K562 (cell line): ENCODE results near the gene C6orf141. TPM values are rescaled to one million over a fixed set of nuclear protein-coding genes. Genes with fewer than 3 reads are reported as not detected.

ENCODE experiments used
- ATF1 ChIP-seq, 2 experiments: fragments of 450-650 bp in 1 of 2; IDR thresholded peaks; 2 replicates each; pipeline ENCODE4 v1.6.1; 2016; ENCODE audit warnings: missing compliant biosample characterization in 1 of 2, missing genetic modification characterization in 1 of 2
- CEBPB ChIP-seq: fragments of 450-650 bp; IDR thresholded peaks from 2 replicates; pipeline ENCODE4 v1.6.1; 2016; ENCODE audit warnings: missing genetic modification characterization, missing compliant biosample characterization
- EHMT2 ChIP-seq: fragments of 450-650 bp; IDR thresholded peaks from 2 replicates; pipeline ENCODE4 v1.6.1; 2018; ENCODE audit warnings: antibody characterized with exemption
- FOS ChIP-seq: IDR thresholded peaks from 3 replicates; pipeline ENCODE4 v1.6.1; 2011; ENCODE audit not compliant: insufficient read length; ENCODE audit errors: extremely low read depth
- FOSL1 ChIP-seq: fragments of 200-800 bp; sonication (Bioruptor generic); conservative IDR thresholded peaks from 2 replicates; pipeline ENCODE4 v1.6.1; 2016; ENCODE audit warnings: missing genetic modification characterization, missing compliant biosample characterization
- FOXK2 ChIP-seq, 2 experiments: fragments of 450-650 bp; IDR thresholded peaks in 1 of 2; conservative IDR thresholded peaks in 1 of 2; 2 replicates each; pipeline ENCODE4 v1.6.1; 2016; ENCODE audit warnings: low read depth in 2 of 2, mild to moderate bottlenecking in 1 of 2
- HCFC1 ChIP-seq: IDR thresholded peaks from 2 replicates; pipeline ENCODE4 v1.6.1; 2012; ENCODE audit warnings: low read depth, low read length, improper control_type of control experiment
- JUN ChIP-seq, 2 experiments: sonication (generic) in 1 of 2; formaldehyde crosslinking in 1 of 2; IDR thresholded peaks; 2 replicates each; pipeline versions ENCODE4 v1.6.1 to v1.8.0; 2012 to 2022; ENCODE audit warnings: borderline replicate concordance in 2 of 2, mild to moderate bottlenecking in 2 of 2, improper control_type of control experiment in 1 of 2, low read depth in 1 of 2, low read length in 1 of 2, missing genetic modification reagents in 1 of 2
- JUND ChIP-seq, 2 experiments: IDR thresholded peaks; 2 replicates in 1 of 2; 3 replicates in 1 of 2; pipeline ENCODE4 v1.6.1; 2011; ENCODE audit warnings: borderline replicate concordance in 2 of 2, low read depth in 2 of 2, low read length in 2 of 2, improper control_type of control experiment in 1 of 2, missing biosample characterization in 1 of 2, missing genetic modification characterization in 1 of 2, missing genetic modification reagents in 1 of 2
- KLF1 ChIP-seq: fragments of 450-650 bp; IDR thresholded peaks from 2 replicates; pipeline ENCODE4 v1.6.1; 2016; ENCODE audit warnings: missing genetic modification characterization, missing compliant biosample characterization
- L3MBTL2 ChIP-seq: fragments of 450-650 bp; IDR thresholded peaks from 2 replicates; pipeline ENCODE4 v1.6.1; 2016; ENCODE audit warnings: mild to moderate bottlenecking, moderate library complexity
- MAFF ChIP-seq: IDR thresholded peaks from 2 replicates; pipeline ENCODE4 v1.6.1; 2012; ENCODE audit warnings: low read length, improper control_type of control experiment
- NFATC3 ChIP-seq: fragments of 450-650 bp; IDR thresholded peaks from 2 replicates; pipeline ENCODE4 v1.6.1; 2017; ENCODE audit warnings: mild to moderate bottlenecking
- PHF20 ChIP-seq: fragments of 450-650 bp; IDR thresholded peaks from 2 replicates; pipeline ENCODE4 v1.6.1; 2018; ENCODE audit not compliant: partially characterized antibody
- PURB ChIP-seq: sonication (generic); formaldehyde crosslinking; IDR thresholded peaks from 2 replicates; pipeline ENCODE4 v1.9.0; 2021; ENCODE audit warnings: low read depth, mild to moderate bottlenecking, missing genetic modification reagents
- RBFOX2 ChIP-seq: fragments of 200-400 bp; formaldehyde crosslinking; IDR thresholded peaks from 2 replicates; pipeline ENCODE4 v1.6.1; 2017; ENCODE audit warnings: low read depth, mild to moderate bottlenecking, low read length, moderate library complexity
- SIX5 ChIP-seq, 2 experiments: IDR thresholded peaks; 2 replicates each; pipeline ENCODE4 v1.6.1; 2011; ENCODE audit warnings: low read length in 2 of 2, borderline replicate concordance in 1 of 2, low read depth in 1 of 2, mild to moderate bottlenecking in 1 of 2, moderate library complexity in 1 of 2; ENCODE audit not compliant: insufficient read depth in 1 of 2
- SMARCE1 ChIP-seq: fragments of 450-650 bp; IDR thresholded peaks from 2 replicates; pipeline ENCODE4 v1.7.1; 2016; ENCODE audit warnings: mild to moderate bottlenecking
- STAT5A ChIP-seq: IDR thresholded peaks from 2 replicates; pipeline ENCODE4 v1.6.1; 2012; ENCODE audit warnings: low read length, inconsistent platforms, borderline replicate concordance
- ZFX ChIP-seq: sonication (generic); formaldehyde crosslinking; IDR thresholded peaks from 2 replicates; pipeline ENCODE4 v1.8.0; 2022; ENCODE audit warnings: mild to moderate bottlenecking, missing genetic modification reagents, moderate library complexity
- ZNF143 ChIP-seq: sonication (generic); formaldehyde crosslinking; IDR thresholded peaks from 2 replicates; pipeline ENCODE4 v1.9.0; 2022; ENCODE audit warnings: mild to moderate bottlenecking, missing genetic modification reagents
- ZNF165 ChIP-seq: fragments of 250-450 bp; sonication (Bioruptor Pico); IDR thresholded peaks from 2 replicates; pipeline ENCODE4 v1.4.0; 2020; ENCODE audit warnings: borderline replicate concordance
- ZNF347 ChIP-seq: fragments of 450-650 bp; formaldehyde crosslinking; IDR thresholded peaks from 2 replicates; pipeline ENCODE4 v1.4.0; 2020; ENCODE audit warnings: low read depth, mild to moderate bottlenecking, moderate library complexity
- polyA plus RNA-seq, 8 experiments: library from polyadenylated mRNA; depleted of rRNA in 4 of 8; stranded (reverse) in 5 of 8; unstranded in 3 of 8; fragments of >200 nt; fragmentation: Nextera tagmentation in 2 of 8; fragmentation: Illumina TruSeq in 1 of 8; extraction: Ambion mirVana in 2 of 8; extraction: Trizol in 1 of 8; gene quantifications; 2 replicates each; pipeline versions ENCODE4 v1.2.1 to v1.2.3, GENCODE V29; 2011 to 2014; ENCODE audit warnings: inconsistent platforms in 1 of 8, missing spikeins in 1 of 8
- total RNA-seq, 7 experiments: library from RNA; depleted of rRNA in 6 of 7; stranded (reverse); fragments of >200 nt in 6 of 7; fragmentation: Illumina TruSeq in 2 of 7; extraction: Trizol in 2 of 7; gene quantifications; 2 replicates each; pipeline versions ENCODE4 v1.2.1 to v1.2.3, GENCODE V29; 2011 to 2021; ENCODE audit warnings: low replicate concordance in 1 of 7
- TF ChIP-seq, protein P1 (sequence below): sonication (generic); IDR thresholded peaks from 2 replicates; pipeline ENCODE4 v1.6.1; 2016
- TF ChIP-seq, protein P2 (sequence below): fragments of 450-650 bp; IDR thresholded peaks from 2 replicates; pipeline ENCODE4 v1.6.1; 2016; ENCODE audit warnings: low read depth, mild to moderate bottlenecking, moderate library complexity
- TF ChIP-seq, protein P3 (sequence below), 2 experiments: fragments of 450-650 bp; conservative IDR thresholded peaks; 2 replicates each; pipeline ENCODE4 v1.6.1; 2017; ENCODE audit warnings: mild to moderate bottlenecking in 2 of 2, moderate library complexity in 2 of 2

C6orf141 gene
- total and polyA plus RNA-seq, 9 of the 15 experiments (the other 6 are each of a cell fraction or from before 2014, with no cell fraction given): not detected

DNA sequence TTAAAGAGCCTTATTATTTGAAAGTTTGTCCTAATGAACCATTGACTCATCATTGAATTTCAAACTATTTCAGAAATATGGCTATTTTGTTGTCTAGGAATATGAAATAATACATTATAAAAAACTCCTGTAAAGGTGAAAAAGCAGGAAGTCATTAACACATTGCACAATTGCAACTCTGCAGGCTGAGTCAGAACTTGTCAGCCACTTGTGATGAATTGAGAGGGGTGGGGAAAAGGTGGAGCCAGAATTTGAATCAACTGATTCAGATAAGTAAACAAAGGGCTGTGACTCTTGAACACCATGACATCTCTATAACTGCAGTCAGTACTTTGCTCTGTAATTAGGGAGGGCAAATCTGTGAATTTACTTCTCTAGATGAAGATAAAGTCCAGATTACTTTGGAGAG is 6.0 kb downstream of the C6orf141 start (continued):
- TF ChIP-seq EHMT2 (no peak), RBFOX2 (no peak), ZNF347 (CRISPR knock-in tag) (no peak), CEBPB (peak; percentile 100), L3MBTL2 (peak; percentile 53), HCFC1 (no peak), PHF20 (no peak), MAFF (0 out of 2 replicates have a peak, but pooled peaks have one; percentile 42), NFATC3 (no peak), FOXK2 (conservative IDR thresholded peaks at IDR 0.05 in 1 of 2, IDR thresholded peaks at IDR 0.05 in 1 of 2; ENCODE audit: low read depth in 2 of 2) (peak; percentile 93 to 95), PURB (no peak), SMARCE1 (peak; percentile 91), ZFX (no peak), KLF1 (no peak), ZNF143 (CRISPR knock-in tag) (no peak), JUND (IDR thresholded peaks at IDR 0.05; ENCODE audit: borderline replicate concordance, low read depth, low read length) (peak; percentile 98), JUND (tag; IDR thresholded peaks at IDR 0.05; ENCODE audit: borderline replicate concordance, low read depth, low read length) (peak; percentile 96), FOS (peak; percentile 37), SIX5 (IDR thresholded peaks at IDR 0.05; ENCODE audit: borderline replicate concordance in 1 of 2, insufficient read depth in 1 of 2, low read depth in 1 of 2, low read length in 2 of 2) (no peak), ATF1 (CRISPR knock-in tag; IDR thresholded peaks at IDR 0.05) (no peak), ATF1 (tag; IDR thresholded peaks at IDR 0.05) (peak; percentile 25; the same call in 1 of the 2 replicates), ZNF165 (CRISPR knock-in tag) (no peak), STAT5A (peak; percentile 42; the same call in 1 of the 2 replicates), JUN (IDR thresholded peaks at IDR 0.05; ENCODE audit: borderline replicate concordance, low read depth, low read length) (peak; percentile 97), JUN (CRISPR knock-in tag; IDR thresholded peaks at IDR 0.05; ENCODE audit: borderline replicate concordance) (no peak), FOSL1 (tag) (peak; percentile 98)
- TF ChIP-seq, protein P1, sequence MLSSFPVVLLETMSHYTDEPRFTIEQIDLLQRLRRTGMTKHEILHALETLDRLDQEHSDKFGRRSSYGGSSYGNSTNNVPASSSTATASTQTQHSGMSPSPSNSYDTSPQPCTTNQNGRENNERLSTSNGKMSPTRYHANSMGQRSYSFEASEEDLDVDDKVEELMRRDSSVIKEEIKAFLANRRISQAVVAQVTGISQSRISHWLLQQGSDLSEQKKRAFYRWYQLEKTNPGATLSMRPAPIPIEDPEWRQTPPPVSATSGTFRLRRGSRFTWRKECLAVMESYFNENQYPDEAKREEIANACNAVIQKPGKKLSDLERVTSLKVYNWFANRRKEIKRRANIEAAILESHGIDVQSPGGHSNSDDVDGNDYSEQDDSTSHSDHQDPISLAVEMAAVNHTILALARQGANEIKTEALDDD: 0 out of 2 replicates have a peak, but pooled peaks have one; percentile 44
- TF ChIP-seq, protein P2, sequence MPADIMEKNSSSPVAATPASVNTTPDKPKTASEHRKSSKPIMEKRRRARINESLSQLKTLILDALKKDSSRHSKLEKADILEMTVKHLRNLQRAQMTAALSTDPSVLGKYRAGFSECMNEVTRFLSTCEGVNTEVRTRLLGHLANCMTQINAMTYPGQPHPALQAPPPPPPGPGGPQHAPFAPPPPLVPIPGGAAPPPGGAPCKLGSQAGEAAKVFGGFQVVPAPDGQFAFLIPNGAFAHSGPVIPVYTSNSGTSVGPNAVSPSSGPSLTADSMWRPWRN: 0 out of 2 replicates have a peak, but pooled peaks have one; percentile 18
- TF ChIP-seq, protein P3, sequence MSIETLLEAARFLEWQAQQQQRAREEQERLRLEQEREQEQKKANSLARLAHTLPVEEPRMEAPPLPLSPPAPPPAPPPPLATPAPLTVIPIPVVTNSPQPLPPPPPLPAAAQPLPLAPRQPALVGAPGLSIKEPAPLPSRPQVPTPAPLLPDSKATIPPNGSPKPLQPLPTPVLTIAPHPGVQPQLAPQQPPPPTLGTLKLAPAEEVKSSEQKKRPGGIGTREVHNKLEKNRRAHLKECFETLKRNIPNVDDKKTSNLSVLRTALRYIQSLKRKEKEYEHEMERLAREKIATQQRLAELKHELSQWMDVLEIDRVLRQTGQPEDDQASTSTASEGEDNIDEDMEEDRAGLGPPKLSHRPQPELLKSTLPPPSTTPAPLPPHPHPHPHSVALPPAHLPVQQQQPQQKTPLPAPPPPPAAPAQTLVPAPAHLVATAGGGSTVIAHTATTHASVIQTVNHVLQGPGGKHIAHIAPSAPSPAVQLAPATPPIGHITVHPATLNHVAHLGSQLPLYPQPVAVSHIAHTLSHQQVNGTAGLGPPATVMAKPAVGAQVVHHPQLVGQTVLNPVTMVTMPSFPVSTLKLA (conservative IDR thresholded peaks at IDR 0.05): peak in 1 of 2 experiments; percentile 28; a peak in 1 of 4 replicates
